OCI-LY3 (cell line): Measurements from ENCODE around the gene APOM.

ENCODE experiments used
- H2AFZ ChIP-seq: fragments of 200-600, 300-600 bp; shearing (Covaris generic); 2 replicates; pipeline ENCODE4 v1.6.0; 2014; ENCODE audit warnings: antibody characterized with exemption, low read depth, low read length
- H3K27ac ChIP-seq: fragments of 200-600, 300-600 bp; sonication (generic); 2 replicates; pipeline ENCODE4 v1.5.1; 2014; ENCODE audit warnings: mild to moderate bottlenecking, low read length, moderate library complexity, mixed read lengths
- H3K27me3 ChIP-seq: fragments of 200-600, 300-600 bp; sonication (generic); 2 replicates; pipeline ENCODE4 v1.6.1; 2014; ENCODE audit warnings: low read depth, low read length, mixed read lengths
- H3K36me3 ChIP-seq: fragments of 200-600, 300-600 bp; sonication (generic); replicated peaks from 2 replicates; pipeline ENCODE3; 2014; ENCODE audit warnings: low read depth, low read length, mixed read lengths
- H3K4me1 ChIP-seq: fragments of 300-600, 200-600 bp; sonication (generic); 2 replicates; pipeline ENCODE4 v1.6.1; 2014; ENCODE audit warnings: low read length, mixed read lengths
- H3K4me2 ChIP-seq: fragments of 200-600, 300-600 bp; sonication (generic); 2 replicates; pipeline ENCODE4 v1.6.1; 2014; ENCODE audit warnings: low read length, mixed read lengths
- H3K4me3 ChIP-seq: fragments of 300-600, 200-600 bp; sonication (generic); 2 replicates; pipeline ENCODE4 v1.5.1; 2014; ENCODE audit warnings: antibody characterized with exemption, mild to moderate bottlenecking, low read length, moderate library complexity
- H3K79me2 ChIP-seq: fragments of 300-600, 200-600 bp; shearing (Covaris generic); 2 replicates; pipeline ENCODE4 v1.6.1; 2014; ENCODE audit warnings: mild to moderate bottlenecking, low read length, mixed read lengths
- H3K9ac ChIP-seq: fragments of 300-600, 200-600 bp; shearing (Covaris generic); 2 replicates; pipeline ENCODE4 v1.6.0; 2014; ENCODE audit warnings: mild to moderate bottlenecking, low read length, moderate library complexity
- H3K9me3 ChIP-seq: fragments of 200-600, 300-600 bp; shearing (Covaris generic); 2 replicates; pipeline ENCODE4 v1.6.1; 2014; ENCODE audit warnings: low read length, mixed read lengths; ENCODE audit not compliant: insufficient read depth
- H4K20me1 ChIP-seq: fragments of 200-600, 300-600 bp; sonication (generic); 2 replicates; pipeline ENCODE4 v1.6.1; 2016; ENCODE audit warnings: low read length, mixed read lengths; ENCODE audit not compliant: insufficient read depth
- EZH2phosphoT487 ChIP-seq: fragments of 200-600 bp; shearing (Covaris generic); IDR thresholded peaks from 2 replicates; pipeline ENCODE4 v1.6.1; 2018; ENCODE audit warnings: antibody characterized with exemption, mixed run types, low read depth
- TF ChIP-seq, protein P1 (sequence below): fragments of 200-600, 300-600 bp; sonication (generic); IDR thresholded peaks from 2 replicates; pipeline ENCODE4 v1.5.1; 2014; ENCODE audit warnings: antibody characterized with exemption, low read length, low read depth

The APOM gene

DNA sequence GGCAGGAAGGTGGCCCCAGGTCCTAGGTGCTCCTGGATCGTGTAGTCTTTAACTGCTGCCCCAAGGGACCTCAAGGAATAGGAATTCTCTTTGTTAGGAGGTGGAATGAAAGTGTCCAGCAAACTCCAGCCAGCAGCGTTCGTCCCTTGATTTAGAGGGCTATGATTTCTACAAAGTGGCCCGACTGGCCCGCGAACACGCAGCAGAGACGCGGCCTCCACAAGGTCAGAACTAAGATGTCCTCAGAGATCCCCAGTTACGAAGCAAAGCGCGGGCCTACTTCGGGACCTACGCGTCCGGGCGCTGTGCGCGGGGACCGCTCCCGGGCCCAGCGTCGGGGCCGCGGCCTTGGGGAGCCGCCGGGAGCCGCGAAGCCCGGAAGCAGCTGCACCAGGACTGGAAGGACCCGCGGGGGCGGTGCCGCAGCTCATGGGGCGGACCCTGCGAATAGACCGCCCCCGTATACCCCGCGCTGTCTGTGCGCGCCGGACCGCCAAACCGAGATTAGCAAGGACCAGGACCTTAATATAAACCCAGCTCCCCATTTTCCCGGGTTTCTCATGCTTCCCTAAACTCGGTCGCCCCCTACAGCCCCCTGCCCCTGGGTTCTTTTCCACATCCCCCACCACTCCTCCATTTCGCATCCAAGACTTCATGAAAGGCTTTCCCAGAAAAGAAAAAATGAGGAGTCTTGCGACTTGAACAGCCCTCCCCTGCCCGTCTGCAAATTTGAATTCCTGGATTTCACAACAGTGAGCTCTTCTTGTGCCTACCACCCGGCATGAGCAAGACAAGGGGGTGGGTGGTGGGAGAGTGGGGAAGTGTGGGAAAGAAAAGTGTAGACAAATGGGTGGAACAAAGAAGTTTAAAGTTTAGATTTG, 4.9 kb downstream of the APOM start, which contains the start of gene C6orf47:
C6orf47 (minus strand) TSS at position 398 of the 881 bp plus-strand sequence. CDS start 831 bp downstream, outside the sequence.
- peaks cover 3% of the 10 kb centered on the region; the same call in 1 of the 2 replicates for H3K9me3 ChIP-seq
- peaks cover 33% of the 10 kb centered on the region for H3K4me1 ChIP-seq
- no peaks in the 10 kb centered on the region for H4K20me1 ChIP-seq
- H3K79me2 ChIP-seq, result peaks cover 39% of the 10 kb centered on the region
- peak within 1 kb of the TSS; percentile 100 for H3K4me2 ChIP-seq
- no peaks in the 10 kb centered on the region for H3K27me3 ChIP-seq
- peak within 1 kb of the TSS; percentile 100 for H3K4me3 ChIP-seq
- H3K36me3 ChIP-seq, result peaks cover 17% of the 10 kb centered on the region
- TF ChIP-seq, protein P1, sequence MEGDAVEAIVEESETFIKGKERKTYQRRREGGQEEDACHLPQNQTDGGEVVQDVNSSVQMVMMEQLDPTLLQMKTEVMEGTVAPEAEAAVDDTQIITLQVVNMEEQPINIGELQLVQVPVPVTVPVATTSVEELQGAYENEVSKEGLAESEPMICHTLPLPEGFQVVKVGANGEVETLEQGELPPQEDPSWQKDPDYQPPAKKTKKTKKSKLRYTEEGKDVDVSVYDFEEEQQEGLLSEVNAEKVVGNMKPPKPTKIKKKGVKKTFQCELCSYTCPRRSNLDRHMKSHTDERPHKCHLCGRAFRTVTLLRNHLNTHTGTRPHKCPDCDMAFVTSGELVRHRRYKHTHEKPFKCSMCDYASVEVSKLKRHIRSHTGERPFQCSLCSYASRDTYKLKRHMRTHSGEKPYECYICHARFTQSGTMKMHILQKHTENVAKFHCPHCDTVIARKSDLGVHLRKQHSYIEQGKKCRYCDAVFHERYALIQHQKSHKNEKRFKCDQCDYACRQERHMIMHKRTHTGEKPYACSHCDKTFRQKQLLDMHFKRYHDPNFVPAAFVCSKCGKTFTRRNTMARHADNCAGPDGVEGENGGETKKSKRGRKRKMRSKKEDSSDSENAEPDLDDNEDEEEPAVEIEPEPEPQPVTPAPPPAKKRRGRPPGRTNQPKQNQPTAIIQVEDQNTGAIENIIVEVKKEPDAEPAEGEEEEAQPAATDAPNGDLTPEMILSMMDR, result no peak
- TF ChIP-seq EZH2phosphoT487, result no peak
- no peak within 1 kb of the TSS for H2AFZ ChIP-seq
- peak within 1 kb of the TSS; percentile 71 for H3K27ac ChIP-seq
- peak within 1 kb of the TSS; percentile 99 for H3K9ac ChIP-seq

DNA sequence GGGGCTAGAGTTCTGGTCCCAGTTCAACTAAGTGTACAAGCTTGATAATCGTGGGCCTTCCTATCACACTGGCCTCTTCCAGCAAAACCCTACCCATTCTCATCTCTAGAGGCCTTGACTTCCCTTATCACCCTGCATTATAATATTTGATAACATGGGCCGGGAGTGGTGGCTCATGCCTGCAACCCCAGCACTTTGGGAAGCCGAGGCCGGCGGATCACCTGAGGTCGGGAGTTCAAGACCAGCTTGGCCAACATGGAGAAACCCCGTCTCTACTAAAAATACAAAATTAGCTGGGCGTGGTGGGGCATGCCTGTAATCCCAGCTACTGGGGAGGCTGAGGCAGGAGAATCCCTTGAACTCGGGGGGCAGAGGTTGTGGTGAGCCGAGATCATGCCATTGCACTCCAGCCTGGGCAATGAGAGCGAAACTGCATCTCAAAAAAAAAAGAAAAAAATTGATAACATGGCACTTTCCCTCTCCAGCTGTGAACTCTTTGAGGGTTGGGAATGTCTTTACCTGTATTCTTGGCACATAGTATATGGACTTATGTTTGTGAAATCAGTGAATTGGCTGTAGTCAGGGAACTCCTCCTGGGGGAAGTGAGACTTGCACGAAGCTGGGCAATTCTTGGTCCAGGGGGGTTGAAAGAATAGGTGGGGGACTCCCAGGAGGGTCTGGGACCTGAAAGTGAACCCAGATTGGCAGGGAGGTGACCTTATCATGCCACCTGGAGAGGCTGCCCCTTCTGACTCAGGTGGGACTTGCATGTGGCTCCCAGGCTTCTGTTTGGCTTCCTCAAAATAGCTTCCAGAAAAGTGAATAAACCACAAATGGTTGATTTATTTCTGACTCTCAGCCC, 5.8 kb downstream of the APOM start:
- Histone ChIP-seq H3K4me1 (peaks cover 33% of the 10 kb centered on the region), H3K27me3 (no peaks in the 10 kb centered on the region), H2AFZ (no peak overlapping the region), H3K4me2 (peak overlapping the region; percentile 100), H4K20me1 (no peaks in the 10 kb centered on the region), H3K4me3 (peak overlapping the region; percentile 100), H3K9ac (peak overlapping the region; percentile 99), H3K79me2 (peaks cover 45% of the 10 kb centered on the region), H3K27ac (peak overlapping the region; percentile 48), H3K36me3 (peaks cover 17% of the 10 kb centered on the region), H3K9me3 (peaks cover 3% of the 10 kb centered on the region; the same call in 1 of the 2 replicates)
- TF ChIP-seq, protein P1, result no peak
- no peak for TF ChIP-seq EZH2phosphoT487

DNA sequence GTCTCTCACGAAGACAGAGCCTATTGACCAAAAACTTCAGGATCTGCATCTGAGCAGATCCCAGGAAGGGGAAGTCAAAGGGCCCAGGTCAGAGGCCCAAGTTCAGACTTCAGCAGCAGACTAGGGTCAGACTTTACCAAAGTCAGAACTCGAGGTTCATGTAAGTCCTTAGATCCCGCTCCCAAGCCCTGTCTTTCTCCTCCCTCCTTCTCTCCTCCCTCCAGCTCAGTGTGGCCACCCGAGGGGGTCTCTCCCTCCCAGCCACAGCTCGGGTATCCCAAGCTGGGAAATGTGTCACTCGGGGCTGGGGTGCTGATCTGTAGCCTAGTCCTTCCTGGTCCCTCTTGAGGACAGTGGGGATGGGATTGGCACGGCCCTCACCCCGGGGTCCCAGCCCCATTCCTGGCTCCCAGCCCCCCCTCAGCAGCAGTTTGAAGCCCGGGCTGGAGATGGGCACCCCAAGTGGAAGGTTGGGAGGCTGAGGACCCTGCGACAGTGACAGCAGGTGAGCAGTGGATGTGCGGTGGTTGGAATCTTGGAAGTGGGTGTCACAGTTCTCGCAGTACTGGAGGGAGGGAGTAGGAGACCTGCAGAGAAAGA, 6.5 kb downstream of the APOM start:
- peaks cover 37% of the 10 kb centered on the region for H3K4me1 ChIP-seq

More for the DNA sequence above, 6.5 kb downstream of the APOM start:
- H3K79me2 ChIP-seq, result peaks cover 51% of the 10 kb centered on the region
- H3K36me3 ChIP-seq, result peaks cover 17% of the 10 kb centered on the region
- H2AFZ ChIP-seq, result no peak overlapping the region
- H3K27ac ChIP-seq, result 0 out of 2 replicates have a peak overlapping the region, but pooled peaks have one; percentile 18
- no peaks in the 10 kb centered on the region for H4K20me1 ChIP-seq
- no peaks in the 10 kb centered on the region for H3K27me3 ChIP-seq
- no peak overlapping the region for H3K4me3 ChIP-seq
- H3K9me3 ChIP-seq, result peaks cover 3% of the 10 kb centered on the region; the same call in 1 of the 2 replicates
- H3K4me2 ChIP-seq, result no peak overlapping the region
- no peak for TF ChIP-seq EZH2phosphoT487
- TF ChIP-seq, protein P1, result no peak
- no peak overlapping the region for H3K9ac ChIP-seq
